ENCODE data around the gene ELOVL3.

The ELOVL3 gene

GRCh38 chr10:102237711-102238252 lies 11.7 kb downstream of the ELOVL3 start:
- Mint-ChIP-seq H3K27me3 (ENCODE audit: low read depth) (peaks cover 69% of the 10 kb centered on the region), H3K27ac (no peak overlapping the region), H3K9me3 (no peaks in the 10 kb centered on the region)

GRCh38 chr10:102240467-102241031 lies 14.4 kb downstream of the ELOVL3 start:
- Mint-ChIP-seq H3K9me3 (no peaks in the 10 kb centered on the region), H3K27ac (peak overlapping the region in 1 of 3 experiments; percentile 53), H3K27me3 (ENCODE audit: low read depth) (peaks cover 57% of the 10 kb centered on the region), H3K4me1 (peaks cover 53% of the 10 kb centered on the region), H3K4me3 (peak overlapping the region; percentile 83 to 90 (median 87)), H3K36me3 (ENCODE audit: low read depth) (no peaks in the 10 kb centered on the region)
- no peak for TF ChIP-seq CTCF (IDR thresholded peaks at IDR 0.05; ENCODE audit: unreplicated experiment in 3 of 3)

More at GRCh38 chr10:102237711-102238252, 11.7 kb downstream of the ELOVL3 start:
- H3K4me1 Mint-ChIP-seq = peaks cover 55% of the 10 kb centered on the region
- TF ChIP-seq CTCF (IDR thresholded peaks at IDR 0.05; ENCODE audit: unreplicated experiment in 3 of 3) = no peak
- H3K36me3 Mint-ChIP-seq (ENCODE audit: low read depth) = no peaks in the 10 kb centered on the region
- H3K4me3 Mint-ChIP-seq = peak overlapping the region in 2 of 3 experiments; percentile 50 to 87

- H3K4me1 Mint-ChIP-seq = peaks cover 48% of the 10 kb centered on the region
- H3K27ac Mint-ChIP-seq = peak overlapping the region in 1 of 3 experiments; percentile 53
- H3K36me3 Mint-ChIP-seq (ENCODE audit: low read depth) = no peaks in the 10 kb centered on the region
- no peaks in the 10 kb centered on the region for H3K9me3 Mint-ChIP-seq
- no peak for TF ChIP-seq CTCF (IDR thresholded peaks at IDR 0.05; ENCODE audit: unreplicated experiment in 3 of 3)
- peak overlapping the region; percentile 83 to 90 (median 87) for H3K4me3 Mint-ChIP-seq
- peaks cover 52% of the 10 kb centered on the region for H3K27me3 Mint-ChIP-seq (ENCODE audit: low read depth)
Observed at GRCh38 chr10:102241032-102241443, 14.9 kb downstream of the ELOVL3 start.

- H3K9me3 Mint-ChIP-seq = no peaks in the 10 kb centered on the region
- no peaks in the 10 kb centered on the region for H3K36me3 Mint-ChIP-seq (ENCODE audit: low read depth)
- peak within 1 kb of the TSS; percentile 37 to 70 (median 55) for H3K27ac Mint-ChIP-seq
- no peak for TF ChIP-seq CTCF (IDR thresholded peaks at IDR 0.05; ENCODE audit: unreplicated experiment in 3 of 3)
- H3K4me3 Mint-ChIP-seq = peak within 1 kb of the TSS; percentile 83 to 90 (median 87)
- H3K4me1 Mint-ChIP-seq = peaks cover 48% of the 10 kb centered on the region
- peaks cover 46% of the 10 kb centered on the region for H3K27me3 Mint-ChIP-seq (ENCODE audit: low read depth)
Observed at GRCh38 chr10:102241444-102242117, 15.5 kb downstream of the ELOVL3 start, which contains the start of gene PITX3. Gene PITX3, minus strand, starts transcription at chr10:102241512. Its CDS starts 9,432 bp downstream, at chr10:102232080.

GRCh38 chr10:102242118-102242485 lies 16.0 kb downstream of the ELOVL3 start:
- H3K9me3 Mint-ChIP-seq = no peaks in the 10 kb centered on the region
- peaks cover 48% of the 10 kb centered on the region for H3K4me1 Mint-ChIP-seq
- H3K36me3 Mint-ChIP-seq (ENCODE audit: low read depth) = no peaks in the 10 kb centered on the region

More at GRCh38 chr10:102242118-102242485, 16.0 kb downstream of the ELOVL3 start:
- H3K27ac Mint-ChIP-seq = peak overlapping the region; percentile 37 to 70 (median 55)
- H3K4me3 Mint-ChIP-seq = peak overlapping the region; percentile 83 to 88 (median 87)
- TF ChIP-seq CTCF (IDR thresholded peaks at IDR 0.05; ENCODE audit: unreplicated experiment in 3 of 3) = no peak
- peaks cover 41% of the 10 kb centered on the region for H3K27me3 Mint-ChIP-seq (ENCODE audit: low read depth)

Data from nephron (organoid).